Measurements from ENCODE around the gene PDILT. TPM values are rescaled to one million over a fixed set of nuclear protein-coding genes. Genes with fewer than 3 reads are reported as not detected.

Gene PDILT
- total and polyA plus RNA-seq, 2 donors (not counting 3 experiments of a cell fraction or from before 2014, with no cell fraction given): not detected

- no TSS peak for BruUV-seq (replicated peaks)
- DNase-seq (ENCODE audit: low read depth, low spot score): no peak
- no peaks in the 10 kb centered on the region for H3K9me1 ChIP-seq (replicated peaks; ENCODE audit: control insufficient read depth, extremely low read depth, insufficient read depth, low read length)
- FAIRE-seq: no peak
- no peak overlapping the region for H3K9ac ChIP-seq (replicated peaks; ENCODE audit: extremely low read depth, insufficient read depth, low read length)
- no peak overlapping the region for H3K27ac ChIP-seq (ENCODE audit: insufficient read depth, low read depth, low read length)
- H3K79me2 ChIP-seq (ENCODE audit: control insufficient read depth, insufficient read depth, low read length): no peaks in the 10 kb centered on the region
- no peaks in the 10 kb centered on the region for H3K4me1 ChIP-seq (ENCODE audit: control insufficient read depth, extremely low read depth, insufficient read depth, low read length)
- H3K4me2 ChIP-seq (ENCODE audit: insufficient read depth, low read length): no peak overlapping the region
- TF ChIP-seq GATA2 (IDR thresholded peaks at IDR 0.05; ENCODE audit: insufficient read depth, insufficient read length, low read depth, low read length): no peak
- no peak for TF ChIP-seq POLR2A (IDR thresholded peaks at IDR 0.05; ENCODE audit: low read depth, low read length)
- TF ChIP-seq JUN (IDR thresholded peaks at IDR 0.05; ENCODE audit: borderline replicate concordance, insufficient read depth, insufficient read length, low read depth): no peak
- TF ChIP-seq, protein P1, sequence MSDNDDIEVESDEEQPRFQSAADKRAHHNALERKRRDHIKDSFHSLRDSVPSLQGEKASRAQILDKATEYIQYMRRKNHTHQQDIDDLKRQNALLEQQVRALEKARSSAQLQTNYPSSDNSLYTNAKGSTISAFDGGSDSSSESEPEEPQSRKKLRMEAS (IDR thresholded peaks at IDR 0.05; ENCODE audit: insufficient read depth, insufficient read length): no peak
- TF ChIP-seq, protein P2, sequence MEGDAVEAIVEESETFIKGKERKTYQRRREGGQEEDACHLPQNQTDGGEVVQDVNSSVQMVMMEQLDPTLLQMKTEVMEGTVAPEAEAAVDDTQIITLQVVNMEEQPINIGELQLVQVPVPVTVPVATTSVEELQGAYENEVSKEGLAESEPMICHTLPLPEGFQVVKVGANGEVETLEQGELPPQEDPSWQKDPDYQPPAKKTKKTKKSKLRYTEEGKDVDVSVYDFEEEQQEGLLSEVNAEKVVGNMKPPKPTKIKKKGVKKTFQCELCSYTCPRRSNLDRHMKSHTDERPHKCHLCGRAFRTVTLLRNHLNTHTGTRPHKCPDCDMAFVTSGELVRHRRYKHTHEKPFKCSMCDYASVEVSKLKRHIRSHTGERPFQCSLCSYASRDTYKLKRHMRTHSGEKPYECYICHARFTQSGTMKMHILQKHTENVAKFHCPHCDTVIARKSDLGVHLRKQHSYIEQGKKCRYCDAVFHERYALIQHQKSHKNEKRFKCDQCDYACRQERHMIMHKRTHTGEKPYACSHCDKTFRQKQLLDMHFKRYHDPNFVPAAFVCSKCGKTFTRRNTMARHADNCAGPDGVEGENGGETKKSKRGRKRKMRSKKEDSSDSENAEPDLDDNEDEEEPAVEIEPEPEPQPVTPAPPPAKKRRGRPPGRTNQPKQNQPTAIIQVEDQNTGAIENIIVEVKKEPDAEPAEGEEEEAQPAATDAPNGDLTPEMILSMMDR (IDR thresholded peaks at IDR 0.05; ENCODE audit: extremely low read depth in 1 of 2, insufficient read depth in 1 of 2, low read depth in 1 of 2, low read length in 2 of 2): no peak
- no peak for TF ChIP-seq POLR2AphosphoS5 (IDR thresholded peaks at IDR 0.05; ENCODE audit: insufficient read depth, low read depth, low read length)
- no peak for TF ChIP-seq EZH2 (IDR thresholded peaks at IDR 0.05; ENCODE audit: borderline replicate concordance, low read depth, low read length, severe bottlenecking)
- TF ChIP-seq FOS (IDR thresholded peaks at IDR 0.05; ENCODE audit: borderline replicate concordance, insufficient read depth, low read length): no peak
- TF ChIP-seq MYC (IDR thresholded peaks at IDR 0.05; ENCODE audit: low read depth, low read length): no peak
- CTCF ChIA-PET: interaction anchor here (1.4 to 1.7 kb wide), 3 partner anchors 8 to 470 kb away, joined by 5 to 20 read pairs (median 6); no protein-coding TSS in a partner anchor
- dilution Hi-C loops (cut with MboI; ENCODE audit: extremely low pct_ligation_motif_present, low sequenced_read_pairs): no loop called here
- POLR2A ChIA-PET: no interaction called here
- intact Hi-C loops (cut with micrococcal nuclease): no loop called here
- H3K9me3 ChIP-seq (replicated peaks; ENCODE audit: control insufficient read depth, insufficient read depth, low read length): no peaks in the 10 kb centered on the region
- no peak overlapping the region for H2AFZ ChIP-seq (ENCODE audit: low read depth, low read length)
- H4K20me1 ChIP-seq (replicated peaks; ENCODE audit: control insufficient read depth, extremely low read depth, insufficient read depth, low read length): no peaks in the 10 kb centered on the region
- H3K4me3 ChIP-seq (replicated peaks in 1 of 3; ENCODE audit: insufficient read depth in 1 of 3, low read depth in 1 of 3, low read length in 3 of 3): no peak overlapping the region
- no peaks in the 10 kb centered on the region for H3K36me3 ChIP-seq (ENCODE audit: control insufficient read depth in 2 of 2, extremely low read depth in 1 of 2, insufficient read depth in 2 of 2, low read length in 2 of 2)
- no peaks in the 10 kb centered on the region for H3K27me3 ChIP-seq (ENCODE audit: control insufficient read depth in 2 of 2, insufficient read depth in 2 of 2, low read length in 2 of 2)
Measured at GRCh38 chr16:20377181-20377580, 27.4 kb downstream of the PDILT start.

Data from endothelial cell of umbilical vein (primary cell).